Sigmoid colon (tissue), 7 donors: Measurements from ENCODE around the gene BST1. TPM values are rescaled to one million over a fixed set of nuclear protein-coding genes. Genes with fewer than 3 reads are reported as not detected.

Experiments used
- DNase-seq: peaks from one replicate; pipeline ENCODE4 v3.0.0-alpha.2; 2019
- H3K27ac ChIP-seq, 4 donors: fragments of 200-600 bp; sonication (generic); one replicate each; pipeline ENCODE4 v1.5.1; 2016 to 2019; ENCODE audit warnings: mild to moderate bottlenecking in 1 of 4
- H3K27me3 ChIP-seq, 3 donors: fragments of 200-600 bp; sonication (generic); one replicate each; pipeline ENCODE4 v1.5.1; 2019; ENCODE audit warnings: mild to moderate bottlenecking in 1 of 3
- H3K36me3 ChIP-seq, 4 donors: fragments of 200-600 bp; sonication (generic); one replicate each; pipeline ENCODE4 v1.5.1; 2016 to 2019
- H3K4me1 ChIP-seq, 4 donors: fragments of 200-600 bp; sonication (generic); one replicate each; pipeline ENCODE4 v1.5.1; 2017 to 2019
- H3K4me3 ChIP-seq, 4 donors: fragments of 200-600 bp; sonication (generic); one replicate each; pipeline ENCODE4 v1.5.1; 2017 to 2019; ENCODE audit warnings: mild to moderate bottlenecking in 2 of 4, moderate library complexity in 1 of 4
- H3K9me3 ChIP-seq, 4 donors: fragments of 200-600 bp in 3 of 4; sonication (generic) in 3 of 4; one replicate each; pipeline versions ENCODE4 v1.5.1 to v1.6.1; 2013 to 2019
- EP300 ChIP-seq, 4 donors: sonication (generic); formaldehyde crosslinking; IDR thresholded peaks; one replicate each; pipeline ENCODE4 v1.6.1; 2017; ENCODE audit warnings: antibody characterized with exemption in 4 of 4
- POLR2A ChIP-seq, 2 donors: fragments of 450-650 bp; IDR thresholded peaks; one replicate each; pipeline ENCODE4 v1.6.1; 2016; ENCODE audit warnings: antibody characterized with exemption in 2 of 2, mild to moderate bottlenecking in 2 of 2, moderate library complexity in 2 of 2
- POLR2AphosphoS5 ChIP-seq, 4 donors: sonication (generic); formaldehyde crosslinking; IDR thresholded peaks; one replicate each; pipeline ENCODE4 v1.6.1; 2017; ENCODE audit warnings: antibody characterized with exemption in 4 of 4
- WGBS, 2 donors: extraction: QIAGEN DNeasy Blood & Tissue Kit; methylation state at CpG; one replicate each; pipeline ENCODE4 v1.1.7; 2013; 5-methylcytosine and 5-hydroxymethylcytosine counted together
- intact Hi-C: fragments of 100-400 bp; cut with DNase I; formaldehyde crosslinking; loops from one replicate; pipeline ENCODE4 v1.15.1; 2023
- polyA plus RNA-seq, 3 donors: library from polyadenylated mRNA; stranded (reverse); fragments of 200-250 nt; gene quantifications; one replicate each; pipeline ENCODE4 v1.2.3, GENCODE V29; 2013
- total RNA-seq, 4 donors: library from RNA; depleted of rRNA; stranded (reverse); fragments of >200 nt; gene quantifications; one replicate each; pipeline ENCODE4 v1.1.0, GENCODE V29; 2016
- TF ChIP-seq, protein P1 (sequence below), 4 experiments: fragments of 450-650 bp in 3 of 4; fragments of 200-600 bp in 1 of 4; IDR thresholded peaks; one replicate each; pipeline ENCODE4 v1.5.1; 2016 to 2019; ENCODE audit warnings: antibody characterized with exemption in 4 of 4, mild to moderate bottlenecking in 3 of 4, moderate library complexity in 2 of 4
- donor health status: healthy with polysubstance abuse.
- donor health status: Bipolar disorder and iron deficiency.
- donor health status: healthy.

BST1 gene
- total and polyA plus RNA-seq, 7 donors, result 4.8 to 11.8 (median 5.4) TPM

DNA sequence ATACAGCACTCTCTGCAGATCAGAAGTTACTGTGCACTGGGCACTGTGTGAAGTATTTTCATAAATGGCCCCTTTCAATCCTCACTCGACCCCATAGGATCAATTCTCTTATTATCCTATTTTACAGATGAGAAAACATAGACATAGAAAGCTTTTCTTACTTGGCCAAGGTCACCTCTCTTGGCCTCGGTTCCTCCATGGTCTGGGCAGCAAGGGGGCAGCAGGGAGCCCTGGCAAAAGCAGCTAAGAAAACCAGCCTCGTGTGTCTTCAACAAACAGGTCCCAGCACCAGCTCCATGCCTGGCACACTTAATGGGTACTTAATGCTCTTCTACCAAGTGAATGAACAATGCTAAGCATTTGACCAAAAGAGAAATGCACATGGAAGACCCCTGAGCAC, 34.4 kb downstream of the BST1 start:
- Histone ChIP-seq H3K36me3 (no peaks in the 10 kb centered on the region), H3K27me3 (no peaks in the 10 kb centered on the region), H3K4me1 (no peaks in the 10 kb centered on the region), H3K4me3 (no peak overlapping the region), H3K27ac (no peak overlapping the region), H3K9me3 (peaks cover 0 to 4% (median 0%) of the 10 kb centered on the region in 4 donors)
- TF ChIP-seq POLR2A (IDR thresholded peaks at IDR 0.05) (no peak), EP300 (IDR thresholded peaks at IDR 0.05) (no peak), POLR2AphosphoS5 (IDR thresholded peaks at IDR 0.05) (no peak)
- TF ChIP-seq, protein P1, sequence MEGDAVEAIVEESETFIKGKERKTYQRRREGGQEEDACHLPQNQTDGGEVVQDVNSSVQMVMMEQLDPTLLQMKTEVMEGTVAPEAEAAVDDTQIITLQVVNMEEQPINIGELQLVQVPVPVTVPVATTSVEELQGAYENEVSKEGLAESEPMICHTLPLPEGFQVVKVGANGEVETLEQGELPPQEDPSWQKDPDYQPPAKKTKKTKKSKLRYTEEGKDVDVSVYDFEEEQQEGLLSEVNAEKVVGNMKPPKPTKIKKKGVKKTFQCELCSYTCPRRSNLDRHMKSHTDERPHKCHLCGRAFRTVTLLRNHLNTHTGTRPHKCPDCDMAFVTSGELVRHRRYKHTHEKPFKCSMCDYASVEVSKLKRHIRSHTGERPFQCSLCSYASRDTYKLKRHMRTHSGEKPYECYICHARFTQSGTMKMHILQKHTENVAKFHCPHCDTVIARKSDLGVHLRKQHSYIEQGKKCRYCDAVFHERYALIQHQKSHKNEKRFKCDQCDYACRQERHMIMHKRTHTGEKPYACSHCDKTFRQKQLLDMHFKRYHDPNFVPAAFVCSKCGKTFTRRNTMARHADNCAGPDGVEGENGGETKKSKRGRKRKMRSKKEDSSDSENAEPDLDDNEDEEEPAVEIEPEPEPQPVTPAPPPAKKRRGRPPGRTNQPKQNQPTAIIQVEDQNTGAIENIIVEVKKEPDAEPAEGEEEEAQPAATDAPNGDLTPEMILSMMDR (IDR thresholded peaks at IDR 0.05), result no peak
- DNase-seq, result no peak
- intact Hi-C loops, result loop anchor here (10.0 kb wide), 1 partner anchor 148 kb away; no protein-coding TSS in a partner anchor
- 74% methylated on average over 3 of the region's 3 CpGs for WGBS, 2 donors

GRCh38 chr4:15738877-15739276, 36.0 kb downstream of the BST1 start:
- H3K27ac ChIP-seq, result no peak overlapping the region
- DNase-seq, result no peak
- 92 to 97% methylated on average over 1 of the region's 1 CpG for WGBS, 2 donors
- no peaks in the 10 kb centered on the region for H3K36me3 ChIP-seq
- H3K4me3 ChIP-seq, result no peak overlapping the region
- no peak for TF ChIP-seq POLR2AphosphoS5 (IDR thresholded peaks at IDR 0.05)
- TF ChIP-seq EP300 (IDR thresholded peaks at IDR 0.05), result no peak
- no peak for TF ChIP-seq POLR2A (IDR thresholded peaks at IDR 0.05)
- TF ChIP-seq, protein P1 (IDR thresholded peaks at IDR 0.05), result no peak
- H3K9me3 ChIP-seq, result peaks cover 0 to 8% (median 0%) of the 10 kb centered on the region in 4 donors
- no peaks in the 10 kb centered on the region for H3K27me3 ChIP-seq
- no peaks in the 10 kb centered on the region for H3K4me1 ChIP-seq
- intact Hi-C loops, result loop anchor here (10.0 kb wide), 1 partner anchor 146 kb away; no protein-coding TSS in a partner anchor

GRCh38 chr4:15740764-15741404, 38.0 kb downstream of the BST1 start:
- H3K9me3 ChIP-seq, result peaks cover 0 to 8% (median 0%) of the 10 kb centered on the region in 4 donors
- no peak overlapping the region for H3K27ac ChIP-seq
- DNase-seq, result no peak
- no peaks in the 10 kb centered on the region for H3K27me3 ChIP-seq
- TF ChIP-seq, protein P1 (IDR thresholded peaks at IDR 0.05), result no peak
- TF ChIP-seq POLR2A (IDR thresholded peaks at IDR 0.05), result no peak
- no peak for TF ChIP-seq POLR2AphosphoS5 (IDR thresholded peaks at IDR 0.05)
- TF ChIP-seq EP300 (IDR thresholded peaks at IDR 0.05), result no peak
- 82 to 85% methylated on average over 11 of the region's 11 CpGs for WGBS, 2 donors
- H3K36me3 ChIP-seq, result no peaks in the 10 kb centered on the region
- intact Hi-C loops, result no loop called here
- H3K4me1 ChIP-seq, result no peaks in the 10 kb centered on the region
- no peak overlapping the region for H3K4me3 ChIP-seq

GRCh38 chr4:15742083-15742582, 39.3 kb downstream of the BST1 start:
- H3K9me3 ChIP-seq, result peaks cover 0 to 8% (median 0%) of the 10 kb centered on the region in 4 donors
- H3K36me3 ChIP-seq, result no peaks in the 10 kb centered on the region
- TF ChIP-seq EP300 (IDR thresholded peaks at IDR 0.05), result no peak
- no peak for TF ChIP-seq POLR2A (IDR thresholded peaks at IDR 0.05)
- TF ChIP-seq POLR2AphosphoS5 (IDR thresholded peaks at IDR 0.05), result no peak
- TF ChIP-seq, protein P1 (IDR thresholded peaks at IDR 0.05), result no peak
- no peak overlapping the region for H3K4me3 ChIP-seq
- H3K4me1 ChIP-seq, result no peaks in the 10 kb centered on the region
- intact Hi-C loops, result no loop called here
- WGBS, 2 donors, result 69 to 78% methylated on average over 1 of the region's 1 CpG
- no peaks in the 10 kb centered on the region for H3K27me3 ChIP-seq
- DNase-seq, result no peak
- H3K27ac ChIP-seq, result no peak overlapping the region
